Measurements from ENCODE around the gene PDGFD.

DNA sequence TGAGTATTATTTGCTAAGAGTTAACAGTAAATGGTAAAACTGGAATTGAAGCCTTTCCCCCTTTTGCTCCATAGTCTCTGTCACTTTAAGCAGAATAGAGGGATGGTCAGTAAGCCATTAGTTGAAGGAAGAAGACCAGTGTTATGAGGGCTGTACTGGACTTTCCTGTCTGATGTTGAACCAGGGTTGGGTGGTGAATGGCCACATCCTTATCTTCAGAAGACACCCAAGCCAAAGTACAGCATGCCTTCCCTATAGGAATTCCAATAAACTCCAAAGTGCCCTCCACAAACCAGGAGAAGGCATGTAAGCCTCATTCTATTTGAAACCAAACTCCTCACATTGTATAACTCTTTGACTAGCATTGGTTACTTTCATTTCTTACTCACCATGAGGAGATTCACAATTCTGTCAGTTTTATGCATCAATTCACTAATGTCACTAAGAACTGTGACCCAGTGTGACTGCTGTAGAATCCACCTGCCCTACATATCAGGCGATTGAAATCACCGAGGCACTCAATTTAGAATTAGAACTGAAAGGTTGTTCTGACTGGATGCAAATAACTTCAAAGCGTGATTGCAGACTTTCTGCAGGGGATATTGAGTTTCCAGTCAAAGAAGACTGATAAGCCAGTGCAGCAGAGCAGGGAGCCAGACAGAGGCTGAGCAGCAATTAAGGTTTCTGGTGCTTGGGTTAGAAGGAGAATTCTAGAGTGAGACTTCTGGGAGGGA is 234.6 kb downstream of the PDGFD start:
- no peak for TF ChIP-seq CTCF (IDR thresholded peaks at IDR 0.05)
- no peak for TF ChIP-seq POLR2A (IDR thresholded peaks at IDR 0.05)

Measured in thyroid gland (tissue), 4 donors.